ENCODE data around the gene BTBD16.

DNA sequence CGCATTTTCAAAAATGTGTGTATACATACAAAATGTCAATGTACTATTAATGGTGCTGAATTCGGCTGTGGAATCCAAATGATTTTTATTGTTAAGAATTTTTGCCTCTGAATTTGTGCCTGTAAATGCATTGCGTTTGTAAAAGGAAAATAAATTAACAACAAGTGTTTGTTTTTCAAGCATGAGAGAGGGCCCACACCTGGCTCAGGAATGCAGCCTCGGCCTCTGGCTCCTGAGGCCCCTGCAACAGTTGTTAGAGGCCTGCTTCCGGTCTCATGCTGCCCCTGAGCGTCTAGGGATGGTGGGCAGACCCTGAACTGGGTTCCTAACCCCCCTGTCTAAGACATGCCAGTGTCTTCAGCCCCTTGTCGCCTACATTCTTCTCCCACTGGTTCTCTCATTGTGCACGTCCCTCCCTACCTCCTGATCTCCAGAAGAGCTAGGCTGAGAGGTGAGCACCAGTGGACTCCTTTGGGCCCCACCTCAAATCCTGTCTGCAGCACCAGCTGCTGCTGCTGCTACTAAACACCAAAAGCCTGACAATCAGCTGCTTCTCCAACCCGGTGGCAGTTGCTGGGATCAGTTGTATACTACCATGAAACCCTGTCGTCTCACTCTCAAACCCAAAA is 1.9 kb upstream of the BTBD16 start:
- no peak for TF ChIP-seq EP300 (IDR thresholded peaks at IDR 0.05)
- TF ChIP-seq, protein P1, sequence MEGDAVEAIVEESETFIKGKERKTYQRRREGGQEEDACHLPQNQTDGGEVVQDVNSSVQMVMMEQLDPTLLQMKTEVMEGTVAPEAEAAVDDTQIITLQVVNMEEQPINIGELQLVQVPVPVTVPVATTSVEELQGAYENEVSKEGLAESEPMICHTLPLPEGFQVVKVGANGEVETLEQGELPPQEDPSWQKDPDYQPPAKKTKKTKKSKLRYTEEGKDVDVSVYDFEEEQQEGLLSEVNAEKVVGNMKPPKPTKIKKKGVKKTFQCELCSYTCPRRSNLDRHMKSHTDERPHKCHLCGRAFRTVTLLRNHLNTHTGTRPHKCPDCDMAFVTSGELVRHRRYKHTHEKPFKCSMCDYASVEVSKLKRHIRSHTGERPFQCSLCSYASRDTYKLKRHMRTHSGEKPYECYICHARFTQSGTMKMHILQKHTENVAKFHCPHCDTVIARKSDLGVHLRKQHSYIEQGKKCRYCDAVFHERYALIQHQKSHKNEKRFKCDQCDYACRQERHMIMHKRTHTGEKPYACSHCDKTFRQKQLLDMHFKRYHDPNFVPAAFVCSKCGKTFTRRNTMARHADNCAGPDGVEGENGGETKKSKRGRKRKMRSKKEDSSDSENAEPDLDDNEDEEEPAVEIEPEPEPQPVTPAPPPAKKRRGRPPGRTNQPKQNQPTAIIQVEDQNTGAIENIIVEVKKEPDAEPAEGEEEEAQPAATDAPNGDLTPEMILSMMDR (IDR thresholded peaks at IDR 0.05): no peak
